K562 (cell line): Measurements from ENCODE around the gene BPIFB2.

Source experiments
- ARID3A ChIP-seq: IDR thresholded peaks from 2 replicates; pipeline ENCODE4 v1.6.1; 2012; ENCODE audit warnings: low read depth, low read length, improper control_type of control experiment, borderline replicate concordance
- CTCF ChIP-seq, 3 experiments: IDR thresholded peaks in 2 of 3; conservative IDR thresholded peaks in 1 of 3; 2 replicates each; pipeline ENCODE4 v1.5.1; 2011 to 2012; ENCODE audit warnings: low read length in 3 of 3, mild to moderate bottlenecking in 3 of 3, control low read depth in 2 of 3, improper control_type of control experiment in 1 of 3, inconsistent platforms in 1 of 3, low read depth in 1 of 3, mixed read lengths in 1 of 3, moderate library complexity in 1 of 3; ENCODE audit not compliant: insufficient read depth in 2 of 3
- ETV6 ChIP-seq, 3 experiments: fragments of 150-350 bp in 1 of 3; sonication (generic) in 1 of 3; formaldehyde crosslinking in 1 of 3; IDR thresholded peaks; 2 replicates each; pipeline versions ENCODE4 v1.6.1 to v1.8.0; 2014 to 2022; ENCODE audit warnings: borderline replicate concordance in 2 of 3, low read depth in 2 of 3, antibody characterized with exemption in 1 of 3, low read length in 1 of 3, mild to moderate bottlenecking in 1 of 3, missing genetic modification reagents in 1 of 3
- IRF2 ChIP-seq: sonication (generic); formaldehyde crosslinking; IDR thresholded peaks from 2 replicates; pipeline ENCODE4 v1.8.1; 2022; ENCODE audit warnings: mild to moderate bottlenecking, missing genetic modification reagents
- POLR2G ChIP-seq: fragments of 200-400 bp; formaldehyde crosslinking; IDR thresholded peaks from 2 replicates; pipeline ENCODE4 v1.6.1; 2017; ENCODE audit warnings: low read depth, mild to moderate bottlenecking, antibody characterized with exemption, low read length, moderate library complexity
- RFX7 ChIP-seq: fragments of 250-450 bp; sonication (Bioruptor Pico); IDR thresholded peaks from 2 replicates; pipeline ENCODE4 v1.5.1; 2021; ENCODE audit warnings: mild to moderate bottlenecking
- SAFB ChIP-seq: fragments of 200-400 bp; formaldehyde crosslinking; IDR thresholded peaks from 2 replicates; pipeline ENCODE4 v1.6.1; 2017; ENCODE audit warnings: low read depth, low read length, borderline replicate concordance
- TAF9B ChIP-seq: fragments of 450-650 bp; IDR thresholded peaks from 2 replicates; pipeline ENCODE4 v1.6.1; 2018; ENCODE audit warnings: mild to moderate bottlenecking; ENCODE audit not compliant: partially characterized antibody
- ZNF143 ChIP-seq: sonication (generic); formaldehyde crosslinking; IDR thresholded peaks from 2 replicates; pipeline ENCODE4 v1.9.0; 2022; ENCODE audit warnings: mild to moderate bottlenecking, missing genetic modification reagents
- ZNF274 ChIP-seq: IDR thresholded peaks from 2 replicates; pipeline ENCODE4 v1.6.1; 2011; ENCODE audit warnings: low read depth, mild to moderate bottlenecking, low read length, moderate library complexity, borderline replicate concordance
- TF ChIP-seq, protein P1 (sequence below): sonication (generic); formaldehyde crosslinking; IDR thresholded peaks from 2 replicates; pipeline ENCODE4 v1.9.0; 2022; ENCODE audit warnings: mild to moderate bottlenecking, missing genetic modification reagents
- TF ChIP-seq, protein P2 (sequence below): sonication (generic); formaldehyde crosslinking; IDR thresholded peaks from 2 replicates; pipeline ENCODE4 v1.5.0; 2020; ENCODE audit warnings: missing genetic modification reagents

DNA sequence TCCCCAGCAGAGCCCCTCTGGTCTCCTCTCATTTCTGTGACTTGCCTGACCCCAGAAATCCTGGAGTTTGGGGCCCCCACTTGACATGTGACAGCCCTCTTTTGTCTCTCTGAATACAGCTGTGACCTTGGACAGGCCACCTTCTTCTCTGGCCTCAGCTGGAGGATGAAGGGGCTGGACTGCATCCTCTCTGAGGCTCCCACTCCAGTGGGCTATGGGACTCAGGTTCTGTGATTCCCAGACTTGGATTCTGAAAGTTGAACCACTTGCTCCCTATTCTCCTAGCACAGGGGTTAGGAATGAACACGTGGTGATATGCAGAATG is 55.3 kb downstream of the BPIFB2 start:
- no peak for TF ChIP-seq CTCF (IDR thresholded peaks at IDR 0.05 in 2 of 3, conservative IDR thresholded peaks at IDR 0.05 in 1 of 3; ENCODE audit: insufficient read depth in 2 of 3, low read depth in 1 of 3, low read length in 3 of 3)
- no peak for TF ChIP-seq ARID3A
- TF ChIP-seq, protein P1, sequence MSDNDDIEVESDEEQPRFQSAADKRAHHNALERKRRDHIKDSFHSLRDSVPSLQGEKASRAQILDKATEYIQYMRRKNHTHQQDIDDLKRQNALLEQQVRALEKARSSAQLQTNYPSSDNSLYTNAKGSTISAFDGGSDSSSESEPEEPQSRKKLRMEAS (CRISPR knock-in tag): no peak
- TF ChIP-seq ZNF143 (CRISPR knock-in tag): no peak
- TF ChIP-seq RFX7: no peak
- no peak for TF ChIP-seq IRF2 (CRISPR knock-in tag)
- TF ChIP-seq, protein P2, sequence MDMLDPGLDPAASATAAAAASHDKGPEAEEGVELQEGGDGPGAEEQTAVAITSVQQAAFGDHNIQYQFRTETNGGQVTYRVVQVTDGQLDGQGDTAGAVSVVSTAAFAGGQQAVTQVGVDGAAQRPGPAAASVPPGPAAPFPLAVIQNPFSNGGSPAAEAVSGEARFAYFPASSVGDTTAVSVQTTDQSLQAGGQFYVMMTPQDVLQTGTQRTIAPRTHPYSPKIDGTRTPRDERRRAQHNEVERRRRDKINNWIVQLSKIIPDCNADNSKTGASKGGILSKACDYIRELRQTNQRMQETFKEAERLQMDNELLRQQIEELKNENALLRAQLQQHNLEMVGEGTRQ: no peak
- TF ChIP-seq SAFB: no peak
- no peak for TF ChIP-seq ZNF274
- no peak for TF ChIP-seq POLR2G
- no peak for TF ChIP-seq TAF9B
- no peak for TF ChIP-seq ETV6 (IDR thresholded peaks at IDR 0.05; ENCODE audit: borderline replicate concordance in 1 of 2, low read depth in 2 of 2, low read length in 1 of 2)
- TF ChIP-seq ETV6 (CRISPR knock-in tag; IDR thresholded peaks at IDR 0.05; ENCODE audit: borderline replicate concordance): no peak
